Measurements from ENCODE around the gene NUP54. TPM values are rescaled to one million over a fixed set of nuclear protein-coding genes. Genes with fewer than 3 reads are reported as not detected.

Gene NUP54
- total and polyA plus RNA-seq, 9 of the 15 experiments (the other 6 are each of a cell fraction or from before 2014, with no cell fraction given), result 29.6 to 115 (median 67.7) TPM

DNA sequence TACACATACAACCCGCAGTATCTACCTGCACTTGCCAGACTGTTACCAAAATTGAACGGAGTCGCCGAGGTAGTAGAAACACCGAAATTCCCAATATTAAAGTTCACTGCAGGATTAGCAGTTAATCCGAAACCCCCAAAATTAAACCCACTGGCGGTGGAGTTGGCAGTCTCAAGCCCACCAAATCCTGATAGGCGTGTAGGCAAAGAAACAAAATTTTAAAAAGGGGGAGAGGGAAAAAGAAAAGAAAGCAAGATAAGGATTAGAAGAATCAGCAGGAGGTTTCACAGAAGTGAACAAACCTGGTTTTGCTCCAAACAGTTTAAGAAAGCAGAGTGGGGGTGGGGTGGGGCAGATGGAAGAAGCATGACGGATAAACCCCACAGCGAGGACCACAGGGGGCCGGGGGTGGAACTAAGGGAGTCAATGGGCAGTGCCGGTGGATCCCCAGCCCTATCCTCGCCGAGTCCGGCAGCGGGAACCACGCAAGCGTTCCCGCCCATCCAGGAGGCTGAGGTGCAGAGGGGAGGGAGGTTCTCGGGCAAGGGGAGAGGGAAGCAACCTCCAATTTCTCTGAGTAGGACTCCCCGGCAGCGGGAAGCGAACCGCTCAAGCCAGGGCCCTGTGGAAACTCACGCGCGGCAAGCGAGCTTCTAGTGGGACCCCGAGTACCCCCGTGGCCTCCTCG, 599 bp downstream of the NUP54 start (continued):
- TF ChIP-seq BRF1 (IDR thresholded peaks at IDR 0.05; ENCODE audit: borderline replicate concordance, extremely low read depth, insufficient read length) (no peak), BACH1 (tag; IDR thresholded peaks at IDR 0.05) (no peak), GTF2F1 (IDR thresholded peaks at IDR 0.05; ENCODE audit: low read depth, low read length) (peak; percentile 43; the same call in 1 of the 2 replicates), MIER1 (IDR thresholded peaks at IDR 0.05; ENCODE audit: low read depth) (no peak; the same call in 1 of the 2 replicates), CC2D1A (IDR thresholded peaks at IDR 0.05) (peak; percentile 82; the same call in 1 of the 2 replicates), GATAD2A (IDR thresholded peaks at IDR 0.05) (peak; percentile 29; the same call in 1 of the 2 replicates), BCOR (IDR thresholded peaks at IDR 0.05) (no peak), HDAC1 (IDR thresholded peaks at IDR 0.05) (peak in 1 of 2 experiments; percentile 55; a peak in 1 of 4 replicates)

DNA sequence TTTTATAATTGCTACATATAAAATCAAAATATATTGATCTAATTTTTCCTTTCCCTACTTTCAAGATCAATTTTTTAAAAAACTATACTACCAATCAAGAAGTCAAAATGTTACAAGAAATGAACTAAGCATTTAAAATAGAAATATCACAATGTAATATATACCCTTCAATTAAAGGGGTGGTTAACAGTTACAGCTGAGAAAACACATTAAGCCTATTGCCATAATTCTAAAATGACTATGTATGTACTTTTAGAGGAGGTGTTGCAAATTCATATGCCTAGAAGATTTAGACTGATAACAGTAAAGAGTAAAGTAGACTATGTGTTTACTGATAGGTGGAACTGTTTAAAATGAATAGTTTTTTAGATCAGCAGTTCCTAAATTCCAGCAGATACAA, 3.7 kb downstream of the NUP54 start:
- ChIA-PET POLR2A (no interaction called here), CTCF (ENCODE audit: low intra/inter-chr PET ratio) (interaction anchor here (0.6 kb wide), 1 partner anchor 935 kb away, joined by 3 read pairs; no protein-coding TSS in a partner anchor)
- FAIRE-seq (no peak), ATAC-seq (no peak), DNase-seq (ENCODE audit: extremely low read depth in 1 of 4, low spot score in 3 of 4) (no peak)
- Histone ChIP-seq H3K4me3 (no peak overlapping the region), H3K9ac (ENCODE audit: insufficient read depth in 1 of 2, low read depth in 2 of 2, low read length in 2 of 2) (no peak overlapping the region), H3K79me2 (ENCODE audit: control insufficient read depth, insufficient read depth, low read length) (peaks cover 96% of the 10 kb centered on the region), H3K9me1 (ENCODE audit: control insufficient read depth, insufficient read depth, low read length) (no peaks in the 10 kb centered on the region), H3K4me1 (replicated peaks in 1 of 2; ENCODE audit: control insufficient read depth in 2 of 2, insufficient read depth in 2 of 2, low read length in 2 of 2) (peaks cover 4 to 9% of the 10 kb centered on the region in 2 experiments; a peak in 3 of 5 replicates), H3K9me3 (replicated peaks; ENCODE audit: control insufficient read depth, insufficient read depth, low read depth, low read length) (no peaks in the 10 kb centered on the region), H3K27me3 (ENCODE audit: control insufficient read depth in 2 of 2, insufficient read depth in 2 of 2, low read length in 2 of 2) (no peaks in the 10 kb centered on the region), H2AFZ (ENCODE audit: low read depth, low read length) (no peak overlapping the region), H3K36me3 (ENCODE audit: control insufficient read depth, insufficient read depth, low read length) (peaks cover 65% of the 10 kb centered on the region; the same call in 2 of the 3 replicates), H4K20me1 (replicated peaks; ENCODE audit: control insufficient read depth, insufficient read depth, low read length) (peaks cover 6% of the 10 kb centered on the region; the same call in 1 of the 2 replicates), H3K4me2 (ENCODE audit: insufficient read depth, low read length) (no peak overlapping the region), H3K27ac (ENCODE audit: extremely low read depth, low read depth, low read length) (no peak overlapping the region)
- intact Hi-C loops (cut with micrococcal nuclease) (no loop called here), in situ Hi-C loops (cut with MboI) (no loop called here)
- no TSS peak for BruUV-seq (replicated peaks)
- TF ChIP-seq ZNF561 (CRISPR knock-in tag; conservative IDR thresholded peaks at IDR 0.05) (no peak), SNIP1 (IDR thresholded peaks at IDR 0.05; ENCODE audit: low read depth) (no peak), NFYB (IDR thresholded peaks at IDR 0.05; ENCODE audit: extremely low read depth, insufficient read length) (no peak), FOSL1 (tag; conservative IDR thresholded peaks at IDR 0.05) (no peak), ZSCAN32 (CRISPR knock-in tag; IDR thresholded peaks at IDR 0.05) (no peak), ASH1L (IDR thresholded peaks at IDR 0.05; ENCODE audit: borderline replicate concordance, low read depth, partially characterized antibody) (no peak), CBX2 (IDR thresholded peaks at IDR 0.05; ENCODE audit: insufficient read depth, low read length, poor library complexity, severe bottlenecking) (no peak), DIDO1 (tag; IDR thresholded peaks at IDR 0.05; ENCODE audit: low read depth) (no peak), CHD2 (IDR thresholded peaks at IDR 0.05; ENCODE audit: low read depth, low read length) (no peak)
- TF ChIP-seq, protein P1, sequence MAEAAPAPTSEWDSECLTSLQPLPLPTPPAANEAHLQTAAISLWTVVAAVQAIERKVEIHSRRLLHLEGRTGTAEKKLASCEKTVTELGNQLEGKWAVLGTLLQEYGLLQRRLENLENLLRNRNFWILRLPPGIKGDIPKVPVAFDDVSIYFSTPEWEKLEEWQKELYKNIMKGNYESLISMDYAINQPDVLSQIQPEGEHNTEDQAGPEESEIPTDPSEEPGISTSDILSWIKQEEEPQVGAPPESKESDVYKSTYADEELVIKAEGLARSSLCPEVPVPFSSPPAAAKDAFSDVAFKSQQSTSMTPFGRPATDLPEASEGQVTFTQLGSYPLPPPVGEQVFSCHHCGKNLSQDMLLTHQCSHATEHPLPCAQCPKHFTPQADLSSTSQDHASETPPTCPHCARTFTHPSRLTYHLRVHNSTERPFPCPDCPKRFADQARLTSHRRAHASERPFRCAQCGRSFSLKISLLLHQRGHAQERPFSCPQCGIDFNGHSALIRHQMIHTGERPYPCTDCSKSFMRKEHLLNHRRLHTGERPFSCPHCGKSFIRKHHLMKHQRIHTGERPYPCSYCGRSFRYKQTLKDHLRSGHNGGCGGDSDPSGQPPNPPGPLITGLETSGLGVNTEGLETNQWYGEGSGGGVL (CRISPR knock-in tag; IDR thresholded peaks at IDR 0.05), result no peak
- TF ChIP-seq, protein P2, sequence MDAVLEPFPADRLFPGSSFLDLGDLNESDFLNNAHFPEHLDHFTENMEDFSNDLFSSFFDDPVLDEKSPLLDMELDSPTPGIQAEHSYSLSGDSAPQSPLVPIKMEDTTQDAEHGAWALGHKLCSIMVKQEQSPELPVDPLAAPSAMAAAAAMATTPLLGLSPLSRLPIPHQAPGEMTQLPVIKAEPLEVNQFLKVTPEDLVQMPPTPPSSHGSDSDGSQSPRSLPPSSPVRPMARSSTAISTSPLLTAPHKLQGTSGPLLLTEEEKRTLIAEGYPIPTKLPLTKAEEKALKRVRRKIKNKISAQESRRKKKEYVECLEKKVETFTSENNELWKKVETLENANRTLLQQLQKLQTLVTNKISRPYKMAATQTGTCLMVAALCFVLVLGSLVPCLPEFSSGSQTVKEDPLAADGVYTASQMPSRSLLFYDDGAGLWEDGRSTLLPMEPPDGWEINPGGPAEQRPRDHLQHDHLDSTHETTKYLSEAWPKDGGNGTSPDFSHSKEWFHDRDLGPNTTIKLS (IDR thresholded peaks at IDR 0.05; ENCODE audit: borderline replicate concordance, low read depth), result no peak

All from K562 (cell line).